ENCODE results near the gene C1orf146.
"Not testable (repeated sequence)": the region's sequence is repeated elsewhere in the genome, so short reads cannot be mapped to it uniquely, and the experiment has no call there.

GRCh38 chr1:92281411-92281810 is 63.7 kb downstream of the C1orf146 start:
- TF ChIP-seq CTCF (conservative IDR thresholded peaks at IDR 0.05; ENCODE audit: low read length); EZH2phosphoT487 (IDR thresholded peaks at IDR 0.05; ENCODE audit: borderline replicate concordance): not testable (repeated sequence)
